VCaP (cell line): ENCODE data around the gene MGAT4B.

ENCODE experiments used
- H3K27ac ChIP-seq: fragments of 450-650 bp; 2 replicates; pipeline ENCODE4 v1.5.1; 2017
- TF ChIP-seq, protein P1 (sequence below): fragments of 450-650 bp; conservative IDR thresholded peaks from 2 replicates; pipeline ENCODE4 v1.5.1; 2017; ENCODE audit warnings: mild to moderate bottlenecking, moderate library complexity

Gene MGAT4B

DNA sequence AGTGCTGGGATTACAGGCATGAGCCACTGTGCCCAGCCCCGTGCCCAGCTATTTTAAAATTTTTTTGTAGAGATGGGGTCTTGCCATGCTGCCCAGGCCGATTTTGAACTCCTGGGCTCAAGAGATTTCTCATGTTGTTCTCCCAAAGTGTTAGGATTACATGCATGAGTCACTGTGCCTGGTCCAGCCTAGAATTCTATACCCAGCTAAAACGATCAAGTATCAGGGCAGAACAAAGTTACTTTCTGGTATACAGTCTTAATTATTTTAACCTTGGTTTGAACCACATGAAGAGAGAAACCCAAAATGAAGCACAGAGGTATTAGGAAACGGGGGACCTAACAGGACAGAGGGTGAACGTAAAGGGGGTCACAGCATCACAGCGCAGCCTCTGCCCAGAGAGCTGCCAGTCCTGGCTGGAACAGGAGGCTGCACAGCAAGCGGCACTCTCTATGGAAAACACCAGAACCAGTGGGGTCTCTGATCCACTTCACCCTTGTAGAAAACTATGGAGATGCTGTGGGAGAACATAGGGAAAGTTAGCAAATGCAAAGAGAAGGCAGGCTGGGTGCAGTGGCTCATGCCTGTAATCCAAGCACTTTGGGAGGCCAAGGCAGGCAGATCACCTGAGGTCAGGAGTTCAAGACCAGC, 24.3 kb upstream of the MGAT4B start:
- no peak overlapping the region for H3K27ac ChIP-seq
- TF ChIP-seq, protein P1, sequence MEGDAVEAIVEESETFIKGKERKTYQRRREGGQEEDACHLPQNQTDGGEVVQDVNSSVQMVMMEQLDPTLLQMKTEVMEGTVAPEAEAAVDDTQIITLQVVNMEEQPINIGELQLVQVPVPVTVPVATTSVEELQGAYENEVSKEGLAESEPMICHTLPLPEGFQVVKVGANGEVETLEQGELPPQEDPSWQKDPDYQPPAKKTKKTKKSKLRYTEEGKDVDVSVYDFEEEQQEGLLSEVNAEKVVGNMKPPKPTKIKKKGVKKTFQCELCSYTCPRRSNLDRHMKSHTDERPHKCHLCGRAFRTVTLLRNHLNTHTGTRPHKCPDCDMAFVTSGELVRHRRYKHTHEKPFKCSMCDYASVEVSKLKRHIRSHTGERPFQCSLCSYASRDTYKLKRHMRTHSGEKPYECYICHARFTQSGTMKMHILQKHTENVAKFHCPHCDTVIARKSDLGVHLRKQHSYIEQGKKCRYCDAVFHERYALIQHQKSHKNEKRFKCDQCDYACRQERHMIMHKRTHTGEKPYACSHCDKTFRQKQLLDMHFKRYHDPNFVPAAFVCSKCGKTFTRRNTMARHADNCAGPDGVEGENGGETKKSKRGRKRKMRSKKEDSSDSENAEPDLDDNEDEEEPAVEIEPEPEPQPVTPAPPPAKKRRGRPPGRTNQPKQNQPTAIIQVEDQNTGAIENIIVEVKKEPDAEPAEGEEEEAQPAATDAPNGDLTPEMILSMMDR: no peak

DNA sequence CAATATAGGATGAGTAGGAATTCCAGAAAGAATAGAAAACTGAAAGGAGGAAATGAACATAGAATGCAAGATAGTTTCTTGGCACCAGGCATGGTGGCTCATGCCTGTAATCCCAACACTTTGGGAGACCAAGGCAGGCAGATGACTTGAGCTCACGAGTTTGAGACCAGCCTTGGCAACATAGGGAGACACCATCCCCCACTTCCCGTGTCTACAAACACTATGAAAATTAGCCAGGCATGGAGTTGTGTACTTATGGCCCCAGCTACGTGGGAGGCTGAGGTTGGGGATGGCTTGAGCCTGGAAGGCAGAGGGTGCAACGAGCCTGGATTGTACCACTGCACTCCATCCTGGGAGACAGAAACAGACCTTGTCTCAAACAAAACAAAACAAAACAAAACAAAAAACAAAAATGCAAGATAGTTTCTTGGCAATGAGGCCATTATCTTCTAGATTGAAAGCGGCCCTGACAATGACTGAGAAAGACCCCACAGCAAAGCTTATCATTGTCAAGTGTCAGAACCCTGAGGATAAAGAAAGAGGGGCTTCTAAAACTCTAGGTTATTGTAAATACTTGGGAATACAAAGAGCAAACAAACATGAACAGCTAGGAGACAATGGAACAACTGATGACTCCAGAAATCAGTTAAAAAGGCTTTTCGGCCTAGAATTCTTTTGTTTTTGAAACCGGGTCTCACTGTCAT, 23.2 kb upstream of the MGAT4B start:
- TF ChIP-seq, protein P1: no peak
- no peak overlapping the region for H3K27ac ChIP-seq

DNA sequence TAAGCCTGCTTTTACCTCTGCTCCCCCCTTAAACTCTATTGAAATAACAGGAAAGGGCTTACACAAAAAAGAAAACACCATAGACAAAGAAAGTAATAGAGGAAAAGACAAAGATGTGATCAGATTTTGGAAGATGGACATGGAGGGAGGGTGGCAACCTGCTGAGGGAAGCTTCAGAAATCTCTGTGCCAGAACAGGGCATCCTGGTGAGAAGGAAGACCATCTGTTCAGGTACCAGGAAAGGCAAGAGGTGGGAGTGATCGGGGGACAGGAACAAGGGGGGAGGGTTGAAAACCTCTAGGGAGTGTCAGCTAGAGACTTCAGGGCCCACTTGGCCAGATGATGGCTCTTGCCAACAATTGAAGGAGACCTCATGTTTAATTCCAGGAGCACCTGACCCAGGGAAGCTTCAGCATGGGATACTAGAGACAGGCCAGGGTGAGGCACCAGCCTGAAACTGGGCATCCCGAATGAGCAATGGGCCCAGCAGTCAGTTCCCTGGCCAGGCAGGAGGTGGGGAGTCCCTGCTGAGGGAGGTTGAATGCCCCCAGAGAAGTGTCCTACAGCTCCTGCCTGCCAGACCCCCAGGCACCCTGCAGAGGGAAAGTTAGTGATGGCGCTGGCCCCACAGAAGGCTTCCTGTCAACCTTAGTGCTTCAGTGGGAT, 22.2 kb upstream of the MGAT4B start:
- H3K27ac ChIP-seq: 0 out of 2 replicates have a peak overlapping the region, but pooled peaks have one; percentile 0
- TF ChIP-seq, protein P1: no peak

DNA sequence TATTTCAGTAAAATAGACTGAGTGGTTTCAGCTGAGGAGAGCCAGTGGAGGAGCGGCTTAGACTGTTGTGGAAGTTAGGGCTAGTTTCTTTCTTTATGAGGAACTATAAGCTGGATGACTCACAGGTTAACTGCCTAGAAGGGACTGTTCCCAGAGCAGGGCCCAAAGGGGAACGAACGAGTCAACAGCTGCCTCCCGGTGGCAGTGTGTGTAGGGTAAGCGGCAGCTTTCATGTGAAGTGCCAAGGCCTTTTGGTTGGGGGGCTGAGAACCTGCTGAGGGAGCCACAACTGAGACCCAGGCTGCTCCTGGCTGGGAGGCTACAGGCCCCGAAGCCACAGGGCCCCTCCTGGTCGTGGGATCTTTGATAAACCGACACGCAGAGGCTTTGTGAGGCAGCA, 21.0 kb upstream of the MGAT4B start:
- no peak overlapping the region for H3K27ac ChIP-seq
- TF ChIP-seq, protein P1: no peak

DNA sequence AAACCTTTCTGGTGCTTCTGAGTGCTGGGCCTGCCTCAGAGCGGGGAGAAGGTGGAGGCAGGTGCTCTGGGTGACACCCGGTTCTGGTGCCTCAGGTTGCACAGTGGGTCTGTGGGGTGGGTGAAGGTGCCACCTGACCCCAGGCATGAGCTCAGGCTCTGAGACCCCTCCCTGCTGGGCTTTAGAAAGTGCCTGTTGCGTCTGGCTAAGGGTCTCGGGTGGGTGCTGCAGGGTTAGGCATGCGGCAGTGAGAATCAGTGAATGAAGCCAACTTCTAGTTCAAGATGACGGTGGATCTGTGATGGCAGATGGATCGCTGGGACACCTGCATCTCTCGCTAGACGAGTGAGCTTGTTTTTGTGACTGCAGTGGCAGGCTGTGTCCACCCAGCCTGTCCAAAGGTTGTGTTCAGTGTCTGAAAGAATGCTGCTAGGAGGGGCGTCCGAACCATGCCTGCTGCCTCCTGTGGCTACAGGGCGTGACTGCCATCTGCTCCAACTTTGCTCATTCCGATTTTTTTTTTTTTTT, 19.1 kb upstream of the MGAT4B start:
- no peak overlapping the region for H3K27ac ChIP-seq
- TF ChIP-seq, protein P1: 0 out of 2 replicates have a peak, but pooled peaks have one; percentile 19

DNA sequence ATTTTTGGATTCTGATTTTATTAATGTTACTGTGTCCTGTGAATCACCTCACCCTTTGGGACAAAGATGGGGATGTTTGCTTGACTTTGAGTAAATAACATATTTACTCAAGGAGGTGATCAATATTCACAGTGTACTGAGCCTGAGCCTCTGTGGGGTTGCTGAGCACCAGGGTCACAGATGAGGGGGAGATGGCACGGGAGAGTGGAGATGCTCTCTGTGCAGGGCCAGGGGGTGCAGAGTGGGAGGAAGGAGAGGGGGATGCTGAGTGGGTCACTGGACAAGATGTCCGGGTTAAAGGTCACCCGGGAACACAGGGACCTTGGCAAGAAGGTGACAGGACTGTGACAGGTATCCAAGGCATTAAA, 18.1 kb upstream of the MGAT4B start:
- TF ChIP-seq, protein P1: no peak
- peak overlapping the region; percentile 100; the same call in 1 of the 2 replicates for H3K27ac ChIP-seq
